Measurements from ENCODE around the gene CCDC134. TPM values are rescaled to one million over a fixed set of nuclear protein-coding genes. Genes with fewer than 3 reads are reported as not detected.
A peak's percentile ranks its signal among the peaks of the same experiment; 100 is the strongest.

Gene CCDC134
- total RNA-seq, 2 experiments from 2014 or later, result 14.7 to 15.2 TPM

DNA sequence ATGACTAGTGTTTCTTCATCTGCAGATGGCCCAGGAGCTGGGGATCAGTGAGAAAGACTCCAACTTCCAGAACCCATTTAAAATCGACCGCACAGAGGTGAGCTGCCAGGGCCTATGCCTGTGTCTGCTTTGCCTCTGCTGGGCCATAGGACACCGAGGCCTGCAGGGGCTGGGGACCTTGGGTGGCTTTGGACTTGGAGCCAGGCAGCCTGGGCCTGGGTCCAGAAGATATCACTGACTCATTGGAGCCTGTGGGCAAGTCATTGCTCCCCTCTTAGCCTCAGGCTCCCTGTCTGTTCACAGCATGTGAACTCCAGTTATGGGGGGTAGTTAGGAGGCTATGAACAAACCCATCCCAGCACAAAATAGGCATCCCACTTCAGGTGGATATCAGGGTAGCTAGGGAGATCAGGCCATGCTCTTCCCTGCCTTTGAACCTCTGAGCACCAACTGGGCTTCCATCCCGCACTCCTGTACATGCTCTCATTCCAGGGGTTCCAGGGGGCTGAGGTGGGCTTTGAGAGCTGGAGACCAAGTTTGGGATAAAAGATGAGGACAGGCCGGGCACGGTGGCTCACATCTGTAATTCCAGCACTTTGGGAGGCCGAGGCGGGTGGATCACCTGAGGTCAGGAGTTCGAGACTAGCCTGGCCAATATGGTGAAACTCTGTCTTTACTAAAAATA lies 13.4 kb downstream of the CCDC134 start:
- no peaks in the 10 kb centered on the region for H3K4me1 Mint-ChIP-seq
- no peak for ATAC-seq
- intact Hi-C loops (cut with DNase I, micrococcal nuclease), result no loop called here
- H3K9me3 Mint-ChIP-seq (ENCODE audit: low read depth), result no peaks in the 10 kb centered on the region
- peaks cover 13% of the 10 kb centered on the region for H3K36me3 Mint-ChIP-seq (ENCODE audit: low read depth)
- ChIA-PET CTCF (interaction anchor here (0.8 to 1.1 kb wide), 3 partner anchors 43 to 624 kb away, joined by 3 read pairs; no protein-coding TSS in a partner anchor), POLR2A (no interaction called here)
- no peaks in the 10 kb centered on the region for H3K27me3 Mint-ChIP-seq
- H3K27ac Mint-ChIP-seq, result no peak overlapping the region
- no peak overlapping the region for H3K4me3 Mint-ChIP-seq
- DNase-seq, result no peak

DNA sequence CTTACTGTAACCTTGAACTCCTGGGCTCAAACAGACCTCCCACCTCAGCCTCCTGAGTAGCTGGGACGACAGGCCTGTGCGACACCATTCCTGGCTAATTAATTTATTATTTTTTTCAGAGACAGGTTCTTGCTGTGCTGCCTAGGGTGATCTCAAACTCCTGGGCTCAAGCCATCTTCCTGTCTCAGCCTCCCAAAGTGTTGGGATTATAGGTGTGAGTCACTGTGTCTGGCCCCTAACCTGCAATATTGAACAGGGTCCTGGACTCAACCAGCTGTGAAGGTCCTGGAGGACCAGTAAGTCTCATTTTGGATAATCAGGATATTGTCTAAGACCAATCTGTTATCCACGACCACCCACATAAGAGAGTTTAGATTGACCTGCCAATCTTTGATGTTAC lies 15.2 kb downstream of the CCDC134 start:
- ATAC-seq (no peak), DNase-seq (no peak)
- no peak overlapping the region for H3K27ac Mint-ChIP-seq
- POLR2A ChIA-PET, result no interaction called here
- no peaks in the 10 kb centered on the region for H3K27me3 Mint-ChIP-seq
- intact Hi-C loops (cut with DNase I, micrococcal nuclease), result no loop called here
- no peaks in the 10 kb centered on the region for H3K9me3 Mint-ChIP-seq (ENCODE audit: low read depth)
- peaks cover 14% of the 10 kb centered on the region for H3K36me3 Mint-ChIP-seq (ENCODE audit: low read depth)
- CTCF ChIA-PET, result no interaction called here
- H3K4me3 Mint-ChIP-seq, result no peak overlapping the region
- H3K4me1 Mint-ChIP-seq, result no peaks in the 10 kb centered on the region

DNA sequence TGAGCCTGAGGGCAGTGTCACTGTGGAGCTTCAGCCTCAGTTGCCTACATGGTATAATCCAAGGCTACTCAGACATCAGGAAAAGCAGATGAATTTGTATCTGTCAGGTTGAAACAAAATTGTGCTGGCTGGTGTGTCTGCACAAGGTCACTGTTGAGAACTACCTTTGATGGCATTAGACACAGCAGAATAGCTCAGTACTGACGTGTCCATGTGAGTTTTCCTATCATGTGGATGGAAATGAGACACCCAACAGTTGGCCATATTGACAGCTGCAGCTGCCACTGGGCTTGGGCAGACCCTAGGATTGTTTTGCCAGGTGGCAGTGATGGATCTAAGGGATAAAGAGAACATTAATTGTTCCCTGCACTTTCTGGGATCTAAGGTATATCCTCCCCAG lies 15.8 kb downstream of the CCDC134 start:
- H3K9me3 Mint-ChIP-seq (ENCODE audit: low read depth), result no peaks in the 10 kb centered on the region
- POLR2A ChIA-PET, result no interaction called here
- no peaks in the 10 kb centered on the region for H3K27me3 Mint-ChIP-seq

GRCh38 chr22:41816871-41817270 lies 16.4 kb downstream of the CCDC134 start:
- DNase-seq (no peak), ATAC-seq (peak; percentile 39)
- H3K4me3 Mint-ChIP-seq, result no peak overlapping the region
- H3K27ac Mint-ChIP-seq, result peak overlapping the region; percentile 13
- H3K36me3 Mint-ChIP-seq (ENCODE audit: low read depth), result peaks cover 10% of the 10 kb centered on the region
- CTCF ChIA-PET, result interaction anchor here (0.9 kb wide), 1 partner anchor 38 kb away, joined by 5 read pairs; no protein-coding TSS in a partner anchor
- intact Hi-C loops (cut with DNase I, micrococcal nuclease), result no loop called here
- no peaks in the 10 kb centered on the region for H3K27me3 Mint-ChIP-seq
- POLR2A ChIA-PET, result interaction anchor here (0.6 kb wide), 1 partner anchor 113 kb away, joined by 3 read pairs; no protein-coding TSS in a partner anchor
- peaks cover 5% of the 10 kb centered on the region for H3K4me1 Mint-ChIP-seq
- no peaks in the 10 kb centered on the region for H3K9me3 Mint-ChIP-seq (ENCODE audit: low read depth)

More for the DNA sequence above, 15.8 kb downstream of the CCDC134 start:
- Mint-ChIP-seq H3K4me1 (no peaks in the 10 kb centered on the region), H3K36me3 (ENCODE audit: low read depth) (peaks cover 10% of the 10 kb centered on the region), H3K27ac (no peak overlapping the region), H3K4me3 (no peak overlapping the region)
- DNase-seq, result no peak
- ATAC-seq, result no peak
- CTCF ChIA-PET, result no interaction called here
- intact Hi-C loops (cut with DNase I, micrococcal nuclease), result no loop called here

- Mint-ChIP-seq H3K4me3 (no peak overlapping the region), H3K36me3 (ENCODE audit: low read depth) (peaks cover 10% of the 10 kb centered on the region), H3K9me3 (ENCODE audit: low read depth) (no peaks in the 10 kb centered on the region), H3K27me3 (no peaks in the 10 kb centered on the region), H3K4me1 (peaks cover 16% of the 10 kb centered on the region), H3K27ac (peak overlapping the region; percentile 16)
- ChIA-PET POLR2A (interaction anchor here (0.6 kb wide), 1 partner anchor 64 kb away, joined by 3 read pairs; no protein-coding TSS in a partner anchor), CTCF (interaction anchor here (0.9 to 1.4 kb wide), 3 partner anchors 58 to 121 kb away, joined by 3 to 4 read pairs (median 3); no protein-coding TSS in a partner anchor)
- ATAC-seq (no peak), DNase-seq (no peak)
- intact Hi-C loops (cut with DNase I, micrococcal nuclease), result no loop called here
Observed at GRCh38 chr22:41818011-41818410, 17.5 kb downstream of the CCDC134 start.

GRCh38 chr22:41818596-41818995 lies 18.1 kb downstream of the CCDC134 start:
- DNase-seq (no peak), ATAC-seq (no peak)
- peaks cover 22% of the 10 kb centered on the region for H3K4me1 Mint-ChIP-seq
- ChIA-PET POLR2A (interaction anchor here (0.6 to 0.8 kb wide), 2 partner anchors 13 to 63 kb away, joined by 3 read pairs; no protein-coding TSS in a partner anchor), CTCF (interaction anchor here (1.2 to 1.4 kb wide), 2 partner anchors 58 to 122 kb away, joined by 3 to 4 read pairs; no protein-coding TSS in a partner anchor)
- no peaks in the 10 kb centered on the region for H3K27me3 Mint-ChIP-seq
- H3K9me3 Mint-ChIP-seq (ENCODE audit: low read depth), result no peaks in the 10 kb centered on the region
- no peak overlapping the region for H3K4me3 Mint-ChIP-seq
- intact Hi-C loops (cut with DNase I, micrococcal nuclease), result no loop called here
- no peak overlapping the region for H3K27ac Mint-ChIP-seq
- peaks cover 11% of the 10 kb centered on the region for H3K36me3 Mint-ChIP-seq (ENCODE audit: low read depth)

GRCh38 chr22:41819257-41819656 lies 18.8 kb downstream of the CCDC134 start:
- no peaks in the 10 kb centered on the region for H3K27me3 Mint-ChIP-seq
- ATAC-seq, result no peak
- no peaks in the 10 kb centered on the region for H3K9me3 Mint-ChIP-seq (ENCODE audit: low read depth)
- no peak for DNase-seq
- ChIA-PET POLR2A (interaction anchor here (0.8 kb wide), 1 partner anchor 14 kb away, joined by 3 read pairs; no protein-coding TSS in a partner anchor), CTCF (interaction anchor here (1.2 kb wide), 1 partner anchor 122 kb away, joined by 3 read pairs; no protein-coding TSS in a partner anchor)
- H3K36me3 Mint-ChIP-seq (ENCODE audit: low read depth), result peaks cover 15% of the 10 kb centered on the region
- intact Hi-C loops (cut with DNase I, micrococcal nuclease), result no loop called here
- H3K4me1 Mint-ChIP-seq, result peaks cover 28% of the 10 kb centered on the region
- H3K4me3 Mint-ChIP-seq, result no peak overlapping the region
- no peak overlapping the region for H3K27ac Mint-ChIP-seq

- Mint-ChIP-seq H3K9me3 (ENCODE audit: low read depth) (no peaks in the 10 kb centered on the region), H3K27me3 (no peaks in the 10 kb centered on the region), H3K36me3 (ENCODE audit: low read depth) (peaks cover 14% of the 10 kb centered on the region), H3K4me3 (no peak overlapping the region), H3K27ac (no peak overlapping the region), H3K4me1 (peaks cover 33% of the 10 kb centered on the region)
- DNase-seq, result no peak
- ChIA-PET CTCF (interaction anchor here (1.2 to 3.0 kb wide), 3 partner anchors 21 to 37 kb away, joined by 3 to 17 read pairs (median 3); no protein-coding TSS in a partner anchor), POLR2A (interaction anchor here (0.7 kb wide), 1 partner anchor 199 kb away, joined by 3 read pairs; no protein-coding TSS in a partner anchor)
- no peak for ATAC-seq
- intact Hi-C loops (cut with DNase I, micrococcal nuclease), result loop anchor here in 1 of 2 experiments (10.0 kb wide), 1 partner anchor 254 kb away; the partner anchor contains the start of genes NAGA, PHETA2 and SMDT1
Observed at GRCh38 chr22:41820447-41820846, 20.0 kb downstream of the CCDC134 start.

DNA sequence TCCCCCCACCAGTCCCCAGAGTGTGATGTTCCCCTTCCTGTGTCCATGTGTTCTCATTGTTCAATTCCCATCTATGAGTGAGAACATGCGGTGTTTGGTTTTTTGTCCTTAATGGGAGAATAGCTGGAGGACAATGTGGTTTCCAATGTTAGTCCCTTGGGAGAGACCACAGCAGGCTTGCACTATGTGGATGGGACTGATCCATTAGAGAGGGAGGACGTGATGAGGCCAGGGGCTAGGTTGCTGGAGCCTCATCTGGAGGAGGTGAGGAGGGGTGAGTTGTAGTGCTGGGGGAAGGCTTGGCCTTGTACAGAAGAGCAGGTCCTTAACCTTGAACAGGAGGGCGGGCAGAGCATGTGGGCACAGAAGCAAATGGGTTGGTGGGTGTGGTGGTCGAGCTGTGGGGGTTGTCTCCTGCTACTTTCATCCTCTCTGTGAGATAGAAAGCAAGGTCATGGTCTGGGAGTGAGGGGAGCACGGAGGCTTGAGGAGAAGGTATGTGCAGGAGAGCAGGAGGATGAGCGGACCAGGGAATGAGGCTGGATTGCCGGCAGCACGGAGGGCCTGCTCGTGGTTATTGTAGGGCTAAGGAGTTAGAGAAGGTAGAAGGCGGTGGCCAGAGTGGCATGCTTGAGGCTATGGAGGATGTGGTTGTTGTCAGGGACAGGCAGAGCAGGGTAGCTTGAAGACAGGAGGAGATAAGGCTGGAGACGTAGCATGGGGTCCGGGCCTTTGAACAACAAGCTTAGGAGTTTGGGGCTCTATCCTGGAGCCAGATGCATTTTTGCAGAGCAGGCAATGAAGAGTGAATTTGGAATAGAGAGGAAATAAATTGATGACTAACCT lies 21.2 kb downstream of the CCDC134 start:
- Mint-ChIP-seq H3K4me1 (peaks cover 33% of the 10 kb centered on the region), H3K36me3 (ENCODE audit: low read depth) (peaks cover 14% of the 10 kb centered on the region), H3K27me3 (no peaks in the 10 kb centered on the region), H3K4me3 (no peak overlapping the region), H3K27ac (peak overlapping the region; percentile 87), H3K9me3 (ENCODE audit: low read depth) (no peaks in the 10 kb centered on the region)
- ChIA-PET POLR2A (interaction anchor here (1.3 to 1.9 kb wide), 2 partner anchors 40 to 42 kb away, joined by 4 to 15 read pairs; no protein-coding TSS in a partner anchor), CTCF (interaction anchor here (0.5 to 3.0 kb wide), 12 partner anchors 10 to 161 kb away, joined by 3 to 17 read pairs (median 6); partner anchors contain the start of genes CENPM and SREBF2)
- DNase-seq (no peak), ATAC-seq (no peak)
- intact Hi-C loops (cut with DNase I, micrococcal nuclease), result loop anchor here (1.0 to 10.0 kb wide), 5 partner anchors 36 to 253 kb away; partner anchors contain the start of genes NAGA (in 1 of the 2), PHETA2 (in 1 of the 2) and SMDT1 (in 1 of the 2)

GRCh38 chr22:41822317-41823057 lies 22.0 kb downstream of the CCDC134 start:
- no peak overlapping the region for H3K4me3 Mint-ChIP-seq

More at GRCh38 chr22:41822317-41823057, 22.0 kb downstream of the CCDC134 start:
- intact Hi-C loops (cut with DNase I, micrococcal nuclease), result loop anchor here (1.0 to 10.0 kb wide), 5 partner anchors 35 to 252 kb away; partner anchors contain the start of genes NAGA (in 1 of the 2), PHETA2 (in 1 of the 2) and SMDT1 (in 1 of the 2)
- peak; percentile 57 for DNase-seq
- Mint-ChIP-seq H3K36me3 (ENCODE audit: low read depth) (peaks cover 14% of the 10 kb centered on the region), H3K9me3 (ENCODE audit: low read depth) (no peaks in the 10 kb centered on the region), H3K4me1 (peaks cover 36% of the 10 kb centered on the region), H3K27ac (peak overlapping the region; percentile 87), H3K27me3 (no peaks in the 10 kb centered on the region)
- POLR2A ChIA-PET, result interaction anchor here (1.3 to 1.9 kb wide), 2 partner anchors 40 to 43 kb away, joined by 4 to 15 read pairs; no protein-coding TSS in a partner anchor
- CTCF ChIA-PET, result interaction anchor here (0.5 to 3.0 kb wide), 14 partner anchors 9 to 161 kb away, joined by 3 to 17 read pairs (median 4); partner anchors contain the start of genes CENPM and SREBF2
- ATAC-seq, result peak; percentile 97

Data from activated CD4-positive, alpha-beta T cell treated with anti-CD3 and anti-CD28 coated beads for 36 hours (primary cell).